K562 treated with DMSO at 1 percent for 48 hours (cell line): Measurements from ENCODE around the gene LYRM1. TPM values are rescaled to one million over a fixed set of nuclear protein-coding genes. Genes with fewer than 3 reads are reported as not detected.

Source experiments
- total RNA-seq: library from RNA; unstranded; fragments of 300-600 nt; gene quantifications from 2 replicates; pipeline ENCODE4 v1.2.3, GENCODE V29; 2022; ENCODE audit warnings: low replicate concordance; ENCODE audit errors: extremely low read depth

The LYRM1 gene, protein sequence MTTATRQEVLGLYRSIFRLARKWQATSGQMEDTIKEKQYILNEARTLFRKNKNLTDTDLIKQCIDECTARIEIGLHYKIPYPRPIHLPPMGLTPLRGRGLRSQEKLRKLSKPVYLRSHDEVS
- not detected in 2 replicates for total RNA-seq

DNA sequence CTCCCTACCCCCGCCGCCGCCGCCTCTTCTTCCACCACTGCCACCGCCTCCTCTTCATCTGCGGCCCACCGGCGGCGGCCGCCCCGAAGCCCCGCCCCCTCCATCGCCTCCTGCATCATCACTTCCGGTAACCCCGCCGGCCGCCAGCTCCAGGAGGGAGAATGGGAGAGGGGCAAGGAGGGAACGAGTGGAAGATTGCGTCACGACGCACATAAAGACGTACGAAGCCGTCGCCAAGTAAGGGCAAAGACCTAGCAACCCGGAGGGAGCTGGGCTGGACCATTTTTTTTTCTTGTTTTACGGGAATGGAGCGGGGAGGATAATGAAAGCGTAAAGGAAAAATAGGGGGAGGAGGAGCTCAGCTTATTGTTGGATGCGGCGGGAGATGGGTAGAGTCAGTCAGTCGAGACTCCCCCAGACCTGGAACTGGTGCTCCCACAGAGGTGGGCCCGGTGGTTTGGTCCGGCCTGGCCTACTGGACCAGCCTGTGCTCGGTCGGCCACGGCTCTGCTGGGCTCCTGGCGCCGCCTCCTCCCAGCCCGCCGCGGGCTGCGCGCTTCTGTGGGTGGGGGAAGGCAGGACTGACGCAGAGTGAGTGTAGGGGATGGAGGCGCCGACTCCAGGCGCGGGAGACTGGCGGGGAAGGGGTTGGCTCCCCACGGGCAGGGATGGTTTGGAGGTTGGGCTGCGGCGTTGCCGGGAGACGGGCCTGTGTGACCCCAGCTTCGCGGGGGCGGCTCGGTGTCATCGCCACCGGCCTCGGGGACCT, at the start of gene LYRM1, which contains the start of gene DCUN1D3:
Gene LYRM1 (plus strand): TSS at position 473 of the 769 bp plus-strand sequence. CDS start 14,785 bp downstream, outside the sequence.
Gene DCUN1D3 (minus strand): TSS at position 60 of the 769 bp plus-strand sequence. CDS start 37,820 bp downstream, outside the sequence.

Other genes with a start within 250 kb of the LYRM1 start
- not detected in 2 replicates for gene ACSM1, start 203.1 kb upstream of the LYRM1 start, total RNA-seq
- not detected in 2 replicates for gene THUMPD1, start 159.0 kb upstream of the LYRM1 start, total RNA-seq
- not detected in 2 replicates for gene ACSM3, start 136.8 kb upstream of the LYRM1 start, total RNA-seq
- gene ERI2, start 94.3 kb upstream of the LYRM1 start, total RNA-seq: not detected in 2 replicates
- gene REXO5, start 94.2 kb upstream of the LYRM1 start, total RNA-seq: not detected in 2 replicates
- not detected in 2 replicates for gene DCUN1D3, start 413 bp upstream of the LYRM1 start, total RNA-seq